Adrenal gland (tissue), 5 donors: ENCODE results near the gene XYLT1.
A peak's percentile ranks its signal among the peaks of the same experiment; 100 is the strongest.

Experiments used
- POLR2A ChIP-seq, 2 donors: fragments of 450-650 bp; IDR thresholded peaks; one replicate each; pipeline ENCODE4 v1.6.1; 2017; ENCODE audit warnings: antibody characterized with exemption in 2 of 2, mild to moderate bottlenecking in 2 of 2, moderate library complexity in 1 of 2
- TF ChIP-seq, protein P1 (sequence below), 6 experiments: fragments of 450-650 bp in 4 of 6; fragments of 200-600 bp in 2 of 6; sonication (generic) in 1 of 6; IDR thresholded peaks; 1 replicate in 5 of 6; 2 replicates in 1 of 6; pipeline versions ENCODE4 v1.5.1 to v1.8.0; 2016 to 2021; ENCODE audit warnings: antibody characterized with exemption in 6 of 6, mild to moderate bottlenecking in 2 of 6, moderate library complexity in 1 of 6
- donor health status: DM: no; HTN: no; CAD: no.

- TF ChIP-seq POLR2A (IDR thresholded peaks at IDR 0.05) = peak in 1 of 2 donors; percentile 28
- TF ChIP-seq, protein P1, sequence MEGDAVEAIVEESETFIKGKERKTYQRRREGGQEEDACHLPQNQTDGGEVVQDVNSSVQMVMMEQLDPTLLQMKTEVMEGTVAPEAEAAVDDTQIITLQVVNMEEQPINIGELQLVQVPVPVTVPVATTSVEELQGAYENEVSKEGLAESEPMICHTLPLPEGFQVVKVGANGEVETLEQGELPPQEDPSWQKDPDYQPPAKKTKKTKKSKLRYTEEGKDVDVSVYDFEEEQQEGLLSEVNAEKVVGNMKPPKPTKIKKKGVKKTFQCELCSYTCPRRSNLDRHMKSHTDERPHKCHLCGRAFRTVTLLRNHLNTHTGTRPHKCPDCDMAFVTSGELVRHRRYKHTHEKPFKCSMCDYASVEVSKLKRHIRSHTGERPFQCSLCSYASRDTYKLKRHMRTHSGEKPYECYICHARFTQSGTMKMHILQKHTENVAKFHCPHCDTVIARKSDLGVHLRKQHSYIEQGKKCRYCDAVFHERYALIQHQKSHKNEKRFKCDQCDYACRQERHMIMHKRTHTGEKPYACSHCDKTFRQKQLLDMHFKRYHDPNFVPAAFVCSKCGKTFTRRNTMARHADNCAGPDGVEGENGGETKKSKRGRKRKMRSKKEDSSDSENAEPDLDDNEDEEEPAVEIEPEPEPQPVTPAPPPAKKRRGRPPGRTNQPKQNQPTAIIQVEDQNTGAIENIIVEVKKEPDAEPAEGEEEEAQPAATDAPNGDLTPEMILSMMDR (IDR thresholded peaks at IDR 0.05) = peak in 2 of 6 experiments; percentile 22
Observed at GRCh38 chr16:17222871-17223401, 247.8 kb downstream of the XYLT1 start.
